HG02943 (cell line): ENCODE results near the gene BTN2A1.
A peak's percentile ranks its signal among the peaks of the same experiment; 100 is the strongest.
"Not testable (repeated sequence)": the region's sequence is repeated elsewhere in the genome, so short reads cannot be mapped to it uniquely, and the experiment has no call there.

Experiments
- ATAC-seq: cut with Tn5 transposase; IDR thresholded peaks from one replicate; pipeline ENCODE4 v1.9.1; 2021; ENCODE audit warnings: mild to moderate bottlenecking, low read depth, moderate library complexity; ENCODE audit not compliant: unreplicated experiment

The BTN2A1 gene

DNA sequence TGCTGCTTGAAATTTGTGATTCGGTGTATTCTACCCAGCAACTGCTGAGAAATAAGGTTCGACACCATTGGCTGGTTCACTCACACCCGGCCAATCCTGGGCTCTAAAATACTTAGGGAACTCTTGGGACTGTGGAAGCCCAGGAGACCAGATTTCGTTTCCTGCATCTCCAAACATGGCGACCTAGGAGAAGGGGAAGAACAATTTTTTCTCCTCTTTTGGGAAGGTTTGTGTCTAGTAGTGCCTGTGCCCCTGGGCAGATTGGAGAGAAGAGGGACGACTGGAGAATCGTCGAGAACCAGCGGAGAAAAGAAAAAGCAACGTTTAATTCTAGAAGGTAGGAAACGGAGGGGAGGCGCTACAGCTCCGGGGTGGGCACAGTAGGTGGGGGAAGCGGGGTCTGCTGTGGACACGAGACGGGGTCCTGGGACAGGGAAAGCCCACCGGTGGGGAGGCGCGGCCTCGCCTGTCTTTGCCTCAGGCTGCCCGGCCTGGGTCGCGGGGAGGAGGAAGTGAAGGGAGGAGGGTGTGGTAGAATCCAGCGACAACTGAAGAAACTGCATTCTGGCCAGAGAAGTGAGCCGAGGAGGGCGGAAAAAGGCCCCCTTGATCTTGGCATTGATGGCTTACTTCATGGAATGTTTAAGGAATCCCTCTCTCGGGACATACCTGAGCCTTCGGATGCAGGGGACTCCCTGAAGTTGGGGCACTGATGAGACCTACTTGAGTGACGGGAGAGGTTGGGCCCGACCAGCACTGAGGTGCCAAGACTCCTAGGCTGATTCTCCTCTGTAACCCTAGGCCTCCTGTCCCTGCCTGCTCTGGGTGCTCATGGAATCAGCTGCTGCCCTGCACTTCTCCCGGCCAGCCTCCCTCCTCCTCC, at the start of gene BTN2A1:
TSS of gene BTN2A1 (plus strand) at position 150 of the 883 bp plus-strand sequence. CDS start at position 832, 682 bp downstream.
- peak; percentile 95 for ATAC-seq

DNA sequence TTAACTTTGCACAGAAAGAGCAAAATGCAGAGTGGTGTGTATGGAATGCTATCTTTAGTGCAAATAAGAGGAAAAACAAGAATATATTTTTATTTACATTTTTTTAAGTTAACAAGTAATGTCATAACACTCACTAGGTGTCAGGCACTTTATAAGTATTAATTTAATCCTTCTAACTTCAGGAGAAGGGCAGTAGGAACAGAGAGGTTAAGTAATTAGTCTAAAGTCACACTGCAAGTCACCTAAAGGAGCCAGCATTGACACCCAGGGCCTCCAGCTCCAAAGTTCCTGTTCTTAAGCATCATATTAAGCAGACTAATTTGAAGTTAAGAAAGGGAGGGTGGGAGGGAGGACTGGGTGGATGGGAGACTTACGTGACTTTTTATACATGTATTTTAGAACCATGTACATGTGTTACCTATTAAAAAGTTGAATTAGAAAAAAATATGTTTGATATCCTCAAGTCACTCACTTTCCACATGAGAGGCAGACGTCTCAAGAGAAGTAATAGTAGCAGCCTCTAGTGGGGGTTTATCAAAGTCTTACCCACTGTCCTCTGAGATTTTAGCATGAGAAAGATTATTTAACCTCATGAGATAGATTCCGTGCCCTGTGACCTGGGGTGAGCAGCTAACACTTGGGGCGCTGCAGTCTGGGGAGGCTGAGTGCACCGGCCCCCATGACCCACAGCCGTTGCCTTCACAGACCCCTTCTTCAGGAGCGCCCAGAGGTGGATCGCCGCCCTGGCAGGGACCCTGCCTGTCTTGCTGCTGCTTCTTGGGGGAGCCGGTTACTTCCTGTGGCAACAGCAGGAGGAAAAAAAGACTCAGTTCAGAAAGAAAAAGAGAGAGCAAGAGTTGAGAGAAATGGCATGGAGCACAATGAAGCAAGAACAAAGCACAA, 48.7 kb upstream of the BTN2A1 start:
- ATAC-seq: no peak

GRCh38 chr6:26411751-26412150, 46.0 kb upstream of the BTN2A1 start:
- ATAC-seq: no peak

DNA sequence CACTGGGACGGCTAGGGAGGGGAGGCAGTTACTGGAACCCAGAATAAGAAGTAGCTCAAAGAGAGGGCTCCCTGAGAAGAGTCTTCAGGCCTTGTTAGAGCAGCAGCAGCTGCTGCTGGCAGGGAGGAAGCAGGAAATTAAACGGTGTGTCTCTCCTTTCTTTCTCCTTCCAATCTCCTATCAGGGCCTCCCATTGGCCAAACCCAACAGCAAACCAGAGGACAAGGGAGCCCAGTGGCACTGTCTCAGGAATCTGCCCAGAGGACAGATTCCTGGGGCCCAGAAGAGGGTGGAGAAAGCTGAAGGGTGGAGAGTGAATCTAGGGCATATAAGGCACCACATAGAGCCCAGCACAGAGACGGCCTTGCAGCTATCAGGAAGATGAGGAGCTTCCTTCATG, 45.5 kb upstream of the BTN2A1 start:
- ATAC-seq: no peak

DNA sequence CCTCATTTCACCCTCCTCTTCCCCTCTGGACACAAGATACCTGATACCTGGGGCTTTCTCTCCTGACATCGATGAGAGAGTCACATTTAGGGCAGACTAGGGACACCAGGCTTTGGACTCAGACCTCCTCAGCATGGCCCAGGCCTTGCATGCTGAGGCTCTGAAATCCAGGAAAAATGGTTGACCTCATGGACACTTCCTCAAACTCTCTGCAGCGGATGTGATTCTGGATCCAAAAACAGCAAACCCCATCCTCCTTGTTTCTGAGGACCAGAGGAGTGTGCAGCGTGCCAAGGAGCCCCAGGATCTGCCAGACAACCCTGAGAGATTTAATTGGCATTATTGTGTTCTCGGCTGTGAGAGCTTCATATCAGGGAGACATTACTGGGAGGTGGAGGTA, 44.8 kb upstream of the BTN2A1 start:
- no peak for ATAC-seq

DNA sequence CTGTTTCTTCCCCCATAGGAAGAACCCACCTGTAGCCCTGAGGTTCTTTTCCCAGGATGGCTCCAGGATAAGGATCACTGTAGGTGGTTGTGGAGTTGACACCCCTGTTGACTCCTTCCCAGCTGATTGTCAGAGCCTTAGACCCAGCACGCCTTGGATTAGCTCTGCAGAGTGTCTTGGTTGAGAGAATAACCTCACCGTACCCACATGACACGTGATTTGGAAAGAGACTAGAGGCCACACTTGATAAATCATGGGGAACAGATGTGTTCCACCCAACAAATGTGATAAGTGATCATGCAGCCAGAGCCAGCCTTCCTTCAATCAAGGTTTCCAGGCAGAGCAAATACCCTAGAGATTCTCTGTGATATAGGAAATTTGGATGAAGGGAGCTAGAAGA, 43.5 kb upstream of the BTN2A1 start:
- no peak for ATAC-seq

GRCh38 chr6:26415036-26415614, 42.6 kb upstream of the BTN2A1 start:
- no peak for ATAC-seq

DNA sequence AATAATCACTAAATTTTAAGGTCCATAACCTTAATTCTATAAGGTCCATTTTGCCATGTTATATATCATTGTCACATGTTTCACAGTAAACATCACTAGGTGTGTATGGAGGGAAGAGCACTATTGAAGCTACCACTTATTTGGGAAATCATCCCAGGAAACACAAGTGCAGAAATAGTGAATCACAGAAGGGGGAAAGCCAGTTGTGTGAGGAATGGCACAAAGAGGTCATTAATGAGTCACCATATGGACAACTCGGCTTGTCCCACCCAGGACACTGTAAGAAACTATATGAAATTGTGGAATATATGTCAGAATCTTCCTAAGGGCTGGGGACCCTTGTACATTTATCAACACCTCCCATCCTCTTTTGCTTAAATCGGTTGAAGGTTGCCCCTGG, 42.0 kb upstream of the BTN2A1 start:
- ATAC-seq: no peak

DNA sequence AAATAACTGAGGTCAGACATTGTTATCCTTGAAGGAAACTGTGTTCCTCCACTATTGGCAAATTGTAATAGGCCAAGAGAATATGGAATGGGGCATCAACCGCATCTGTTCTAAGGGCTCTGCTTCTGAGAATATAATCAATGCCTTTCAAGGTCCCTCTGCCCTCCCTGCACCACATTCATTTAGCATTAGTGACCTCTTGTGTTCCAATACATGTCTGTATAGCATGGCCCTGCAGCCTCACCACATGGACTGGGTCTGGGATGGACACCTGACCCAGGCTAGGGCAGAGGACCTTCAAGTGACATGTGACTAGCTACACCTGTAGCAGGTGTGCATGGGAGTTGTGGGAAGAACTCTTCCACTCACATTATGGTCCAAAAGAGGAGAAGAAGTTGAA, 41.5 kb upstream of the BTN2A1 start:
- no peak for ATAC-seq

- not testable (repeated sequence) for ATAC-seq
These were observed 39.7 kb upstream of the BTN2A1 start for GRCh38 chr6:26418077-26418476.

DNA sequence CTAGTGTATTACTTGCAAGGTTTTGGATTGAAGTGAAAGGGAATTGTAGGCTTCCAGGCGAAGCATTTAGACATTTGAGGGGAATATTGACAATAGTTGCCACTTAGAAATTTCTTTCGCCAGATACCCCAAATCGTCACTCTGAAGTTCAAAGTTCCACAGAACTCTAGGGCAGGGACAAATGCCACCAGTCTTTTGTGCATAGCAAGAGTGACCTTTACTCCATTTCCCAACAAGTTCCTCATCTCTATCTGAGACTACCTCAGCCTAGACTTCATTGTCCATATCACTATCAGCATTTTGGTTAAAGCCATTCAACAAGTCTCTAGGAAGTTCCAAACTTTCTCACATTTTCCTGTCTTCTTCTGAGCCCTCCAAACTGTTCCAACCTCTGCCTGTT, 39.0 kb upstream of the BTN2A1 start:
- not testable (repeated sequence) for ATAC-seq

DNA sequence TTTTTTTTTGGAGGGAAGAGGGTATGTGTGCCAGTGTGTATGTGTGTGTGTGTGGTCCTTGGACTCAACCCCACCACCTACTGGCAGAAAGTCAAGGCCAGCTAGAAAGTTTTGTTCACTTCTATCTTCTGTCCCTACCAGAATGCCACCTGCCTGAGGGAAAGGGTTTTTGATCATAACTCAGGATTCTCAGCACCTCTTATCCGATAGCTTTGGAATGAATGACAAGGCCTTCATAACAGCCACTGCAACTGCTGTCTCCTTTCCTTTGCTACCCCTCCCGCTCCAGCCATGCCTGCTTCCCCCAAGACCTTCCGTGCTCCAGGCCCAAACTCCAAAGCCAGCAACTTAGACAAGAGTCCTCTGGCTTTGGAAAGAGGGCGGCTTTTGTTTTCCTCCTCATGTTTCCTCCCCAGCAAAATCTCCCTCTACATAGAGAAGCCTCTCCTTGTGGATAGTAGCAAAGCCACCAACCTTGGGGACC, 37.0 kb upstream of the BTN2A1 start:
- ATAC-seq: no peak

GRCh38 chr6:26421259-26422144, 36.3 kb upstream of the BTN2A1 start:
- ATAC-seq: no peak

DNA sequence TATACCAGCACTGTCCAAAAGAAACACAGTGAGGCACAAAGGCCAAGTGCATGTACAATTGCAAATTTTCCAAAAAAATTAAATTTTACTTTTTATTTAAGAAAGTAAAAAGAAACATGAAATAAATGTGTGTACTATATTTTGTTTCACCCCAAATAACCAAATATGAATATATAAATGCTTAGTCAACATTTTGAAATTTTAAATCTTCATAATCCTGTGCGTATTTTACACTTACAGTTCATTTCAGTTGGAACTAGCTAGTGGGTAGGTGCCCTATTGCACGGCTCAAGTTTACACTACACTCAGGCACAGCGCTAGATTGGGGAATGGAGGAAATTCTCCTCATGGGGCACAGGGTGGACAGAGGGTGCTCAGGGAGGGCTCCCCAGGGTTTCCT, 35.4 kb upstream of the BTN2A1 start:
- ATAC-seq: no peak

- ATAC-seq: no peak
These were observed 30.9 kb upstream of the BTN2A1 start for GRCh38 chr6:26426691-26427450.

DNA sequence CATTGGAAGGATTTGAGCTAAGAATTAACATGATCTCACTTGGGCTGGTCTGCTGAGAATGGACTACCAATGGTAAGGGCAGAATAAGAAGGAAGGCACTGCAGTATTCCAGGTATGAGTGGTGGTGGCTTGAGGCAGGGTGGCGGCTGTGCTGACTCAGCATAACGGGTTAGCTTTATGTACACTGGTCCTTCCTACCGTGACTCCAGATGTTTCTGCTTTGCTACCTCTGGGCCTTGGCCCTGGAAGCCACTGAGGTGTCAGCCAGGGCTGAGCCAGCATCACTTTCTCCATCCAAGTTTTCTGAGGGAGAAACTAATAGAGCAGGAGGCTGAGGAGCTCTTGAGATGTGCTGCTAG, 30.3 kb upstream of the BTN2A1 start:
- ATAC-seq: no peak

- ATAC-seq: no peak
These were observed 29.5 kb upstream of the BTN2A1 start for GRCh38 chr6:26428206-26428605.

DNA sequence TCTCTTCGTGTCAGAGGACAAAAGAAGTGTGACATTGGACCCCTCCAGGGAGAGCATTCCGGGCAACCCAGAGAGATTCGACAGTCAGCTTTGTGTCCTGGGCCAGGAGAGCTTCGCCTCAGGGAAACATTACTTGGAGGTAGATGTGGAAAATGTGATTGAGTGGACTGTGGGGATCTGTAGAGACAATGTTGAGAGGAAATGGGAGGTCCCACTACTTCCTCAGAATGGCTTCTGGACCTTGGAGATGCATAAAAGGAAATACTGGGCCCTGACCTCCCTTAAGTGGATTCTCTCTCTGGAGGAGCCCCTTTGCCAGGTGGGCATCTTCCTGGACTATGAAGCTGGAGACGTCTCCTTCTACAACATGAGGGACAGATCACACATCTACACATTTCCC, 27.0 kb upstream of the BTN2A1 start:
- no peak for ATAC-seq
